Measurements from ENCODE around the gene CCDC13.

- no peak for TF ChIP-seq CTCF (IDR thresholded peaks at IDR 0.05)
- TF ChIP-seq POLR2A (IDR thresholded peaks at IDR 0.05): no peak
These were observed 34.9 kb upstream of the CCDC13 start for GRCh38 chr3:42807929-42808328.

All from lower leg skin (tissue), 3 donors.